Effector memory CD8-positive, alpha-beta T cell (primary cell): ENCODE data around the gene ESYT3.
A peak's percentile ranks its signal among the peaks of the same experiment; 100 is the strongest.
"Not testable (repeated sequence)": the region's sequence is repeated elsewhere in the genome, so short reads cannot be mapped to it uniquely, and the experiment has no call there.

Experiments
- ATAC-seq: fragments of 150-1000 bp; cut with Tn5 transposase; replicated peaks from 2 replicates; pipeline ENCODE4 v1.10.0; 2021; ENCODE audit warnings: mild to moderate bottlenecking, moderate library complexity
- DNase-seq, 3 experiments: peaks; one replicate each; pipeline ENCODE4 v3.0.0; 2021
- H3K27ac Mint-ChIP-seq, 2 donors: one replicate each; pipeline ENCODE4 v1.8.0; 2022; ENCODE audit warnings: mild to moderate bottlenecking in 2 of 2, mixed read lengths in 2 of 2, moderate library complexity in 2 of 2
- H3K27me3 Mint-ChIP-seq, 2 donors: one replicate each; pipeline ENCODE4 v1.8.0; 2022; ENCODE audit warnings: mixed read lengths in 2 of 2
- H3K36me3 Mint-ChIP-seq: one replicate; pipeline ENCODE4 v1.8.0; 2022; ENCODE audit warnings: mild to moderate bottlenecking, moderate library complexity, mixed read lengths; ENCODE audit not compliant: insufficient read depth
- H3K4me1 Mint-ChIP-seq, 2 donors: one replicate each; pipeline ENCODE4 v1.8.0; 2022; ENCODE audit warnings: low read depth in 2 of 2, mixed read lengths in 2 of 2
- H3K4me3 Mint-ChIP-seq, 2 donors: one replicate each; pipeline ENCODE4 v1.8.0; 2022; ENCODE audit warnings: mild to moderate bottlenecking in 2 of 2, mixed read lengths in 2 of 2, moderate library complexity in 2 of 2
- H3K9me3 Mint-ChIP-seq, 2 donors: one replicate each; pipeline ENCODE4 v1.8.0; 2022; ENCODE audit warnings: mixed read lengths in 2 of 2

The ESYT3 gene

DNA sequence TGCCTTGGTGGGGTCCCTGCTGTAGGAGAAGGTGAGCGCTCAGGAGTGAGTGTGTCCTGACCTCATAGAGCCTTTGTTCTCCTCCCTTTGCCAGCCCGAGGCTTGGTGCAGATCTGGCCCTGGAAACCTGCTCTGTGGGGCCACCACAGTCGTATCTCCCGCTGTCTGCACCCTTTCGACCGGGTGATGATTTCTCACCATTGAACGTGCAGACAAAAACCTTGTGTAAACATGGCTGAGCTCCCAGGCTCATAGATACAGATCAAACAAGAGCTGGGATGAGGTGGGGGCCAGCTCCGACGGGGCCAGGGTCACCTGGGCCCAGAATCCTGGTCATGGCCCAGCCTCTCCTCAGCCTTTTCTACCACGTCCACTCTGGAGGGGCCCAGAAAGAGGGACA lies 34.6 kb upstream of the ESYT3 start:
- no peak overlapping the region for H3K4me3 Mint-ChIP-seq
- peaks cover 35 to 63% of the 10 kb centered on the region in 2 donors for H3K27me3 Mint-ChIP-seq
- no peaks in the 10 kb centered on the region for H3K36me3 Mint-ChIP-seq
- ATAC-seq (no peak), DNase-seq (no peak)
- no peaks in the 10 kb centered on the region for H3K4me1 Mint-ChIP-seq
- H3K9me3 Mint-ChIP-seq = no peaks in the 10 kb centered on the region
- H3K27ac Mint-ChIP-seq = no peak overlapping the region

DNA sequence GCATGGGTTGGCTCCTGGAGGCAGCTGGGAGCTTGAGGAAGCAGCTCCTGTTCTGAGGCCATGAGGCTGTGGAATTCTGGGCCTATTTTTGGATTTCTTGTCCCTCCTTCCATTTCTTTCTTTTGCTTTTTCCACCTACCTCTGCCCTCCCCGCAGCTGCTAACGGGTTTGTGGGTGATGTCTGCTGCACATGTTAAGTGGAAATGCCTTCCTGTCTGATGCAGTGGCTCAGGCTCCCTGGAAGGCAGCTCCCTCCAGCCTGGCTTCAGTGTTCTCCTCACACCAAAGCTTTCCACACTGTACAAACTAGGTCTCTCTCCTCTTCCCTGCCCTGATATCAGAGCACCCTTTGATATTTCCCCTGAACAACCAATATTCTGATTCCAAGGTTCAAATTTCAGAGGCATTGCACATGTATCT lies 33.8 kb upstream of the ESYT3 start:
- Mint-ChIP-seq H3K9me3 (no peaks in the 10 kb centered on the region), H3K4me1 (no peaks in the 10 kb centered on the region), H3K27me3 (peaks cover 33 to 64% of the 10 kb centered on the region in 2 donors), H3K4me3 (no peak overlapping the region), H3K27ac (no peak overlapping the region), H3K36me3 (no peaks in the 10 kb centered on the region)
- DNase-seq (no peak), ATAC-seq (no peak)

DNA sequence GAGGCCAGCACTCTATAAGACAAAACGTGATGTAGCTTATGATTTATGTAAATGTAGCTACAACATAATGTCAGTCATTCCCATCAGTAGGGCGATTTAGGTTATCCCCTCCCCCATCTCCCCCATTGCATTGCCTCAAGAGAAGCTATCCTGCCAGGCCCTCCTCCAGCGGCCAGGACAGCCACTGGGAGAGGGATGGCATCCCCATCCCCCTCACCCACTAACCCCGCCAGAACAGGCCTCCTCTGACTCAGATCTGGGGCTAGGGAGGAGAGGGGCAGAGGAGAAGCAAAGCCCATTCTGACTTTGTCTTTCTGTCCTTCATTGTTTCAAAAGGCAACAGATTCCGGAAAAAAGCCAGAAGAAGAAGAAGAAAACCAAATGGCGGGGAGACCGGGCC lies 32.6 kb upstream of the ESYT3 start:
- no peaks in the 10 kb centered on the region for H3K9me3 Mint-ChIP-seq
- no peak overlapping the region for H3K27ac Mint-ChIP-seq
- DNase-seq = no peak
- H3K4me3 Mint-ChIP-seq = no peak overlapping the region
- no peaks in the 10 kb centered on the region for H3K36me3 Mint-ChIP-seq
- no peaks in the 10 kb centered on the region for H3K4me1 Mint-ChIP-seq
- no peak for ATAC-seq
- H3K27me3 Mint-ChIP-seq = peaks cover 31 to 59% of the 10 kb centered on the region in 2 donors

DNA sequence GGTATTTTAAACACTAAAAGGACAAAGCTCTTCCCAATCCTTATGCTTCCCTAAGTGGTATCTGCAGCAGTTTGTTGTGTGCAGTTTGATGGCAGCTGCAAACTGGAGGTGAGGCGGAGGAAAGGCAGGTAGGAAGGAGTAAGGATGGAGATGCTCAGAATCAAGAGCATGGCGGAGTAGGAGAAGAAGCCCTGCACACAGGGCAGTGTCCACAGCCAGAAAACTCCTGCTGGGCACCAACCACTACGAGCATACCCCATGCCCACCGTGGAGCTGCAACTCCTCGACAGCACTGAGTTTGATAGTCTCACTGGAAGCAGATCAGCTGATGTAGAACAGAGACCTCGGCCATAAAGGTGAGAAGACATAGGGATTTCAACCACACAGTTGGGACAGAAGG lies 30.3 kb upstream of the ESYT3 start:
- Mint-ChIP-seq H3K4me3 (no peak overlapping the region), H3K36me3 (no peaks in the 10 kb centered on the region), H3K27me3 (peaks cover 36 to 59% of the 10 kb centered on the region in 2 donors), H3K4me1 (no peaks in the 10 kb centered on the region), H3K27ac (no peak overlapping the region), H3K9me3 (no peaks in the 10 kb centered on the region)
- no peak for ATAC-seq
- no peak for DNase-seq

DNA sequence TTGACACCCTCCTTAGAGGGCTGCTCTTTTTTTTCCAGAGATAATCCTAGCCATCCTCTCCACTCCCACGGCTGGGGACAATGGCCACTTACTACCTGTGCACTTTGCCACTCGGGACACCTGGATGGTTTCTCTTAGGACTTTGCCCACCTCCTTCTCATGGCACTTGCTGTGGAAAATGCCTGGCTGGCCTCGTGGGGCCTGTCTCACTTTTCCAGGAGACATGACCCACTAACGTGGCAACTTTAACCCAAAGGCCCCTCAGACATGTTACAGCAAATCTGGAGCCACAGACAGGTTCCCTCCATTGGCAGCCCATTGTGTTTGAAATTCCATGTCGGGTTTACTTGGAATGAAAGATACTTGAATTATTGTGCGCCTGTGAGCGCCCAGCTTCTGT lies 29.4 kb upstream of the ESYT3 start:
- no peaks in the 10 kb centered on the region for H3K9me3 Mint-ChIP-seq
- H3K4me3 Mint-ChIP-seq = no peak overlapping the region
- DNase-seq (no peak), ATAC-seq (no peak)
- no peak overlapping the region for H3K27ac Mint-ChIP-seq
- H3K36me3 Mint-ChIP-seq = no peaks in the 10 kb centered on the region
- no peaks in the 10 kb centered on the region for H3K4me1 Mint-ChIP-seq
- peaks cover 36 to 53% of the 10 kb centered on the region in 2 donors for H3K27me3 Mint-ChIP-seq

DNA sequence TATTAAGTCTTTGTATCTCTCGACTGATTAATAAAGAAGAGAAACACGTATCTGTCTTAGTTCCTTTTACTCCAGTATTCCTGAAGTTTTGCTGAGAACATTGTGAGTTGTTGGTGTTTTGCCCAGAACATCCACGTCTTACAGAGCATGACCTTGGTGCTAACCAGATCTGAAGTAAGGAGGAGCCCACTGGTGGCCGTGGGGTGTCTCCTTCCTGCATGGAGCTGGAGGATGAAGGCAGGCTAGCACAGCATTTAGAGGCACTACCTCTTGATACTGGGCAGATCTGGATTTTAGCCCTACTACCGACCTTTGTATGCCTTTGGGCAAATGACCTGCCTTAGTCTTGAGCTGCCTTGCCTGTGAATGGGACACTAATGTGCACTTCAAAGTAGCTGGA lies 28.9 kb upstream of the ESYT3 start:
- no peaks in the 10 kb centered on the region for H3K4me1 Mint-ChIP-seq
- no peak overlapping the region for H3K27ac Mint-ChIP-seq
- H3K27me3 Mint-ChIP-seq = peaks cover 36 to 51% of the 10 kb centered on the region in 2 donors
- H3K9me3 Mint-ChIP-seq = no peaks in the 10 kb centered on the region
- no peak overlapping the region for H3K4me3 Mint-ChIP-seq
- H3K36me3 Mint-ChIP-seq = no peaks in the 10 kb centered on the region
- no peak for ATAC-seq
- no peak for DNase-seq

DNA sequence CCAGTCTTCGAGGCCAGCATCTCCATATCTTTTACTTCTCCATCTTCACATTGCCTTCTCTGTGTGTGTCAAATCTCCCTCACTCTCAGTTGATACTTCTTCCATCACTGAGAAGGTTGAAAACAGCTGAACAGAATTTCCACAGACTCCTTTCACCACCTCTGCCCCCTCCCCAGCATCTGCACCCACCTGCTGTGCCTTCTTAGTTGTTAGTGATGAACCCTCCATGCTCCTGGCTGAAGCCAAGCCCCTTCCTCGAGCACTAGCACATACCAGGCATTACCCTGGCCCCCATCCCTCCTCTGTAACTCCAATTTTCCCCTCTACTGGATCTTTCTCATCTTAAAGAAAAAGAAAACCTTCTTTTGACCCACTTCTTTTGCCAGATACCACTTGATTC lies 27.8 kb upstream of the ESYT3 start:
- Mint-ChIP-seq H3K4me3 (no peak overlapping the region), H3K4me1 (no peaks in the 10 kb centered on the region), H3K36me3 (no peaks in the 10 kb centered on the region), H3K27ac (no peak overlapping the region), H3K27me3 (peaks cover 26 to 51% of the 10 kb centered on the region in 2 donors), H3K9me3 (no peaks in the 10 kb centered on the region)
- no peak for DNase-seq
- no peak for ATAC-seq

DNA sequence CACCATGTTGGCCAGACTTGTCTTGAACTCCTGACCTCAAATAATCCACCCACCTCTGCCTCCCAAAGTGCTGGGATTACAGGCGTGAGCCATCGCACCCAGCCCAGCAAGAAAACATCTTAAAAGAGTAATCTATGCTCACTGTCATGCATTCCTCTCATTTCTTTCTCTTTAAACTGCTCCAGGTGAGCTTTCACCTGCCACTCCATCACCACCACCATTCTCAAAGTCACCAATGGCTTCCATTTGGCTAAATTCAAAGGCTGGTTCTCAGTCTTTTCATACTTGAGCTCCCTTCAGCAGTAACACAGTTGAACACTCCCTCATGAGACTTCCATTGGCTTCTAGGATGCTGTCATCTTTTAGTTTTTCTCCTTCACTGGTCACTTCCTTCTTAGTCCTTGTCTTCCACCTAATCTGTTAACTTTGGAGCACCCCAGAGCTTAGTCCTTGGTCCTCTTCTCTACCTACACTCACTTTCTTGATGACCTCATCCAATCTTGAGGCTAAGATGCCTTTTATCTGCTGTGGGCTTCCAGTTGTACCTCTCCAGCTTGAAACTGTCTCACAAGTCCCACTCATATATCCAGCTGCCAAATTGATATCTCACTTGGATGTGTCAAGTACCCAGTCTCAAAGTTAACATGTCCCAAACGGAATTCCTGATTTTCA lies 27.0 kb upstream of the ESYT3 start:
- H3K9me3 Mint-ChIP-seq = no peaks in the 10 kb centered on the region
- DNase-seq = no peak
- H3K27me3 Mint-ChIP-seq = peaks cover 26 to 49% of the 10 kb centered on the region in 2 donors
- H3K36me3 Mint-ChIP-seq = no peaks in the 10 kb centered on the region
- no peak for ATAC-seq
- no peaks in the 10 kb centered on the region for H3K4me1 Mint-ChIP-seq
- H3K27ac Mint-ChIP-seq = no peak overlapping the region
- H3K4me3 Mint-ChIP-seq = no peak overlapping the region

DNA sequence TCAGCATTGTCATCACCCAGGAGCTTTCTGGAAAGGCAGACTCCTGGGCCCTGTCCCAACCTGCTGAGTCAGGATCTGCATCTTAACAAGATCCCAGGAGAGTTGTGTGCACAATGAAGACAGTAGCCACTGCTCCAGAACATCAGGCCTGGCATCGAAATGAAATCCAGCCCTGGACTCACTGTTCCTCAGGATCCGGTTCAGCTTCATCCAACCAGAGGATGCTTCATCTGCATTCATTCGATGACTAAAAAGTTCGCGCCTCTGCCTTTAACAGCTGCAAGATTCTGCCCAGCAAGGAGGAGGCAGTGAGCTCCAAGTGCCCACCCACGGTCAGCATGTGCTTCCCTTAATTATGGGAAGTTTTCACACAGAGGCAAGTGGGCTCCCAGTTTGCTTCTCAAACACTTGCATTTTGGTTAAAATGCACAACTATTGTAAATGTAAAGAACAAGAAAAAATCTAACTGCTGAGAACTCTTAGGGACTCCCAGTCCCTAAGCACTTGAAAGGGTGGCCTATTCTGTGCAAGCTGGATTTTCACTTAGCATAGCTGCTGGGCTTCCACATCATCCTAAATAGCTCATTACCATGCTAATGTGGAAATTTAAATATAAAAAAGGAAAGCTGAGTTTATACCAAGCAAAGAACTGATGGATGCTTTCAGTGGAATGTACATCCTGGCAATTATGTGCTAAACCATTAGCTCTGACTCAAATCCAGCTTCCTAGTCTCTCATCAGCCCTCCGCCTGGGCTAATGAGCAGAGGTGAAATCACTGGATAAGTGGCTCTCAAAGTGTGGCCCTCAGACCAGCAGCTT lies 25.5 kb upstream of the ESYT3 start:
- H3K27me3 Mint-ChIP-seq = peaks cover 26 to 48% of the 10 kb centered on the region in 2 donors
- no peak overlapping the region for H3K4me3 Mint-ChIP-seq
- no peaks in the 10 kb centered on the region for H3K9me3 Mint-ChIP-seq
- DNase-seq (no peak), ATAC-seq (no peak)
- no peaks in the 10 kb centered on the region for H3K4me1 Mint-ChIP-seq
- H3K36me3 Mint-ChIP-seq = no peaks in the 10 kb centered on the region
- no peak overlapping the region for H3K27ac Mint-ChIP-seq

DNA sequence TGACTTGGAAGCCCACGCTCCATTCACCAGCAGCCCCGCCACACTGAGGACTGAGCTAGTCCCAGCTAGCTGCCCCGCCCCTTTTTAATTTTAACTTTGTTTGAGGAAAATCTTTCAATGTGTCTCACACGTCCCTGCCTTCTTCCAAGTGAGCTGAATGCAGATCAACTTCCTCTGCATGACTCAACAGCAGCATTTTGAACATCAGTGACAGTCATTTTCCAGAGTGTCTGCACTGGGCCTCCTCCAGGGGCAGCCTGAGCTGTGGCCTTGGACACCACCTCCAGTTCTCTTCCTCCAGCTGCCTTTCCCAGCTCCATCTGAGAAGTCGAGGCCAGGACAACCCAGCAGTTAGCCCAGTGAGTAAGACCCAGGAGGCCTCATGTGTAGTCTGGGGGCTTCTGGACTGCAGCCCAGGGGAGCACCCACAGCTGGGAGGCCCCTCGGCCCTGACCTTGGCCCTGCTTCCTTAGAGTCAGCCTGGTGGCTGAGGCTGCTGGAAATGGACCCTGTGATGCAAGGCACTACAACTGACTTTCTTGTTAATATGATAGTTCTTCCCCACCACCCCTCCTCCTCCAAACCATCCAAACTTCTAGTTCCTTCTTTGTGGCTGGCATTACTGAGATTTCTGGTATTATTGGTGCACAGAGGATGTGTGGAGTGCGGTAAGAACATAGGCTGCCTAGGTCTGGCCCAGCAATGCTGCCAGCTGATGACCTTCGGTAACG lies 21.4 kb upstream of the ESYT3 start:
- Mint-ChIP-seq H3K27me3 (peaks cover 19 to 44% of the 10 kb centered on the region in 2 donors), H3K36me3 (no peaks in the 10 kb centered on the region), H3K4me3 (no peak overlapping the region), H3K9me3 (no peaks in the 10 kb centered on the region), H3K4me1 (peaks cover 0 to 2% of the 10 kb centered on the region in 2 donors), H3K27ac (no peak overlapping the region)
- ATAC-seq (no peak), DNase-seq (no peak)

DNA sequence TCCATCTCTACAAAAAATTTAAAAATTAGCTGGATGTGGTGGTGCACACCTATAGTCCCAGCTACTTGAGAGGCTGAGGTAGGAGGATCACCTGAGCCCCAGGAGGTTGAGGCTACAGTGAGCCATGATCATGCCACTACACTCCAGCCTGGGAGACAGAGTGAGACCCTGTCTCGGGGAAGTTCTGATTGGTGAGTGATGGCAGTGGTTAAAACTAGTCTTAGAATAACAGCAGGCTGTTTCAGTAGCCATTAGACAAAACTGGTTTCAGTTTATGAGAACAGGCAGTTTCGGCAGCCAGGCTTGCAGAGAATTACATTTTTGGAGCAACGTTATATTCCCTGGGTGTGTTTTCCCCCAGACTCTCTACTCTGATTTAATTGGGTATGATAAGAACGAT lies 18.2 kb upstream of the ESYT3 start:
- H3K36me3 Mint-ChIP-seq, H3K9me3 Mint-ChIP-seq, H3K4me3 Mint-ChIP-seq, H3K4me1 Mint-ChIP-seq, ATAC-seq, DNase-seq, H3K27ac Mint-ChIP-seq: not testable (repeated sequence)
- peaks cover 17 to 43% of the 10 kb centered on the region in 2 donors for H3K27me3 Mint-ChIP-seq

DNA sequence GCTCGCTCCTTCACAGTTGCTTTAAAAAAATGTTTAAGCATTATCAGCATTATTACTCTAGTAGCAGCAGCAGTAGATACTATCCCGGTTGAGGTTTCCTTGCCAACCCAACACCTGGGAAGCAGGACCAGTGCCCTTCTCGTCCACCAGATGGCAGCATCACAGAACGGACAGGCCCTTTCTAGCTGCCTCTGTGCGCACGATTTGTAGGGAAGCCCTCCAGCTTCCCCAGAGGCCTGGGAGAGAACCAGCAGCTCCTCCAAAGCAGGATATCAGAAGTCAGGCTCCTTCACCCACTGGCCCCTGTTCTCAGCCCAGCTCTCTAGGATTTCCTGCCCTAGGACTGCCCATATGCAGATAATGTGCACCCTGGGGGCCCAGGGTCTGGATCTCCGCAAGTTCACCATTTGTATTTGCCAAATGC lies 16.8 kb upstream of the ESYT3 start:
- H3K36me3 Mint-ChIP-seq = no peaks in the 10 kb centered on the region
- no peak overlapping the region for H3K27ac Mint-ChIP-seq
- peak; percentile 77 for ATAC-seq
- H3K27me3 Mint-ChIP-seq = peaks cover 22 to 36% of the 10 kb centered on the region in 2 donors
- H3K9me3 Mint-ChIP-seq = no peaks in the 10 kb centered on the region
- no peak overlapping the region for H3K4me3 Mint-ChIP-seq
- DNase-seq = peak; percentile 48 to 60 (median 53)
- peaks cover 0 to 2% of the 10 kb centered on the region in 2 donors for H3K4me1 Mint-ChIP-seq

DNA sequence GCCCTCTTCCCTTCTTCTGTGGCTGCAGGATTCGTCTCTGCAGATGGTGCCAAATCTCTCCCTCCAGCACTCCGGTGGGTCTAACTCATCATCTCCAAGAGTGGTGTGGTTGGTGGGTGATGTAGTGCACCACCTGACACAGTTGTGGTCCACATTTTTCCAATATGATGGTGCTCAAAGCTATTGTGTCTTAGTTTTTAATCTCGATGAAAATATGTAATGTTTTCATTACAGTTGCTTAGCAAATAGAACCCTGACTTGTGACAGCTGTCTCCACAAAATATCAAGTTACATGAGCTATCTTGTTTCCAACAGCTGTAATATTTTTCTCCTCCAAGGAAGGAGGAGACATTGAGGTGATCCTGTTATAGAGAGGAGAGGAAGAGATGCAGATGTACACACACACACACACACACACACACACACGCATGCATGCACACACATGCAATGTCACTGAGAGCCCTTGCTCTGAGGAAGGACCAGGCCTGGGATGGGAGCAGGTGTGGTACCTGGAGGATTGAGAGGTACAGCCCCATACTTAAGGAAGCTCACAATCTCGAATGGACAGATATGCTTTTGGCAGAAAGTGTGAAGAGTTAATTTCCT lies 15.7 kb upstream of the ESYT3 start:
- no peaks in the 10 kb centered on the region for H3K9me3 Mint-ChIP-seq

More for the DNA sequence above, 15.7 kb upstream of the ESYT3 start:
- no peak for DNase-seq
- peaks cover 0 to 2% of the 10 kb centered on the region in 2 donors for H3K4me1 Mint-ChIP-seq
- H3K27ac Mint-ChIP-seq = no peak overlapping the region
- no peaks in the 10 kb centered on the region for H3K36me3 Mint-ChIP-seq
- peaks cover 22 to 35% of the 10 kb centered on the region in 2 donors for H3K27me3 Mint-ChIP-seq
- H3K4me3 Mint-ChIP-seq = no peak overlapping the region
- ATAC-seq = no peak
